Right lobe of liver (tissue), 6 donors: Measurements from ENCODE around the gene KIRREL3. TPM values are rescaled to one million over a fixed set of nuclear protein-coding genes. Genes with fewer than 3 reads are reported as not detected.
"Not testable (repeated sequence)": the region's sequence is repeated elsewhere in the genome, so short reads cannot be mapped to it uniquely, and the experiment has no call there.

ENCODE experiments used
- ATAC-seq, 4 donors: fragments of 200-7000 bp; cut with Tn5 transposase; one replicate each; pipeline ENCODE4 v1.9.1; 2020; ENCODE audit warnings: mild to moderate bottlenecking in 4 of 4, moderate library complexity in 4 of 4
- DNase-seq, 3 donors: peaks; one replicate each; pipeline ENCODE4 v3.0.0-alpha.2; 2020
- H3K27ac ChIP-seq, 3 donors: fragments of 200-600 bp; one replicate each; pipeline ENCODE4 v1.8.0; 2022
- H3K27me3 ChIP-seq, 2 donors: fragments of 200-600 bp; one replicate each; pipeline ENCODE4 v1.8.0; 2022
- H3K36me3 ChIP-seq, 4 donors: fragments of 200-600 bp; sonication (generic) in 1 of 4; one replicate each; pipeline versions ENCODE4 v1.5.1 to v1.8.0; 2017 to 2022; ENCODE audit warnings: control low read depth in 1 of 4
- H3K4me1 ChIP-seq, 4 donors: fragments of 200-600 bp; sonication (generic) in 1 of 4; one replicate each; pipeline versions ENCODE4 v1.5.1 to v1.8.0; 2017 to 2022; ENCODE audit warnings: control low read depth in 1 of 4
- H3K4me3 ChIP-seq, 3 donors: fragments of 200-600 bp; one replicate each; pipeline ENCODE4 v1.8.0; 2022
- H3K9me3 ChIP-seq, 4 donors: fragments of 200-600 bp; sonication (generic) in 1 of 4; one replicate each; pipeline versions ENCODE4 v1.5.1 to v1.8.0; 2017 to 2022; ENCODE audit warnings: control low read depth in 1 of 4
- CTCF ChIP-seq, 4 donors: fragments of 200-600 bp in 3 of 4; fragments of 450-650 bp in 1 of 4; IDR thresholded peaks; one replicate each; pipeline versions ENCODE4 v1.5.1 to v1.8.0; 2016 to 2022; ENCODE audit warnings: antibody characterized with exemption in 4 of 4, mild to moderate bottlenecking in 2 of 4
- POLR2A ChIP-seq: fragments of 450-650 bp; IDR thresholded peaks from one replicate; pipeline ENCODE4 v1.6.1; 2017; ENCODE audit warnings: antibody characterized with exemption, mild to moderate bottlenecking
- WGBS: methylation state at CpG from one replicate; pipeline ENCODE4 v1.1.6; 2018; ENCODE audit warnings: low coverage, low lambda C conversion rate; ENCODE audit not compliant: insufficient coverage; ENCODE audit errors: missing lambda C conversion rate; 5-methylcytosine and 5-hydroxymethylcytosine counted together
- intact Hi-C, 2 donors: fragments of 100-400 bp; cut with DNase I; formaldehyde crosslinking; loops; one replicate each; pipeline versions ENCODE4 v1.11.2 to v1.14.1; 2022
- total RNA-seq, 6 experiments: library from RNA; depleted of rRNA in 2 of 6; stranded (reverse); fragments of >200 nt in 2 of 6; fragmentation: NEBNext Ultra II Directional in 3 of 6; extraction: Animal tissue kit (Norgen Biotek cat#: 25700) in 3 of 6; gene quantifications; one replicate each; pipeline versions ENCODE4 v1.1.0 to v1.2.4, GENCODE V29; 2016 to 2023
- donor health status: DM: no; HTN: yes; CAD: no.
- donor health status: DM: no; HTN: no; CAD: no.
- donor health status: DM: no; HTN: no; CAD: no.
- donor health status: DM: no; HTN: yes; CAD: no.
- donor health status: DM: no; HTN: yes; CAD: no.

KIRREL3 gene
- total RNA-seq, 6 experiments from 2014 or later, result not detected

GRCh38 chr11:126956635-126957034 lies 43.9 kb downstream of the KIRREL3 start:
- Histone ChIP-seq H3K27me3 (no peaks in the 10 kb centered on the region), H3K27ac (no peak overlapping the region), H3K4me1 (no peaks in the 10 kb centered on the region), H3K36me3 (no peaks in the 10 kb centered on the region), H3K9me3 (no peaks in the 10 kb centered on the region), H3K4me3 (no peak overlapping the region)
- intact Hi-C loops, result no loop called here
- DNase-seq (no peak), ATAC-seq (no peak)
- WGBS, result 65% methylated on average over 4 of the region's 10 CpGs
- TF ChIP-seq POLR2A (no peak), CTCF (IDR thresholded peaks at IDR 0.05) (no peak)

GRCh38 chr11:126952533-126952932 lies 48.0 kb downstream of the KIRREL3 start:
- ATAC-seq, H3K4me1 ChIP-seq, H3K9me3 ChIP-seq, H3K36me3 ChIP-seq, H3K27ac ChIP-seq, H3K27me3 ChIP-seq, DNase-seq, intact Hi-C loops, H3K4me3 ChIP-seq: not testable (repeated sequence)
- WGBS, result 73% methylated on average over 2 of the region's 2 CpGs

DNA sequence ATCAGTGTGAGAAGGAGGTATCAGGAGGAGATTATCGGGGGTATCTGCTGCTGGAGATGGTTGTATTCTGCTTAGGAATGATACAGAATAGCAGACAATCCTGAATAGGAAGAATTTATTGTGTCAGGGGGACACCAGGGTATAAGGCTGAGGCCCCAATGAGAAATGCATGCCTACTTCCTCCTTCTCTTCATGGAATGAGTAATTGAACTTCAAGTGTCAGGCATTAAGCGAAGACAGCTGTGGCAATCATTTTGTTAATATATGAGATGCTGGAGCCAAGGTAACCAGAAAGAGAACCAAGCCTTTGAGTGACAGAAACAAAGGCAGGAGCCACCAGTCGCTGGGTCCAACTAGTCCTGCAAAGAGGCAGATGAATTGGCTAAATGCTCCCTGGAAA lies 49.1 kb downstream of the KIRREL3 start:
- DNase-seq, result no peak

GRCh38 chr11:126949066-126949891 lies 51.3 kb downstream of the KIRREL3 start:
- TF ChIP-seq CTCF (IDR thresholded peaks at IDR 0.05) (no peak), POLR2A (no peak)
- 62% methylated on average over 6 of the region's 6 CpGs for WGBS
- Histone ChIP-seq H3K9me3 (no peaks in the 10 kb centered on the region), H3K4me1 (no peaks in the 10 kb centered on the region), H3K36me3 (no peaks in the 10 kb centered on the region), H3K27me3 (no peaks in the 10 kb centered on the region), H3K4me3 (no peak overlapping the region), H3K27ac (no peak overlapping the region)
- ATAC-seq, result no peak
- no peak for DNase-seq
- intact Hi-C loops, result no loop called here

More for the DNA sequence above, 49.1 kb downstream of the KIRREL3 start:
- intact Hi-C loops, result no loop called here
- no peak for TF ChIP-seq CTCF (IDR thresholded peaks at IDR 0.05)
- no peak for TF ChIP-seq POLR2A
- 63% methylated on average over 3 of the region's 3 CpGs for WGBS
- Histone ChIP-seq H3K27ac (no peak overlapping the region), H3K4me1 (no peaks in the 10 kb centered on the region), H3K27me3 (no peaks in the 10 kb centered on the region), H3K9me3 (no peaks in the 10 kb centered on the region), H3K4me3 (no peak overlapping the region), H3K36me3 (no peaks in the 10 kb centered on the region)
- ATAC-seq, result no peak

GRCh38 chr11:126948563-126948962 lies 52.0 kb downstream of the KIRREL3 start:
- H3K4me1 ChIP-seq, result no peaks in the 10 kb centered on the region
- H3K27ac ChIP-seq, result no peak overlapping the region
- H3K9me3 ChIP-seq, result no peaks in the 10 kb centered on the region
- WGBS, result 40% methylated on average over 1 of the region's 1 CpG
- ATAC-seq (no peak), DNase-seq (no peak)
- no peak overlapping the region for H3K4me3 ChIP-seq
- H3K36me3 ChIP-seq, result no peaks in the 10 kb centered on the region
- no peak for TF ChIP-seq POLR2A
- TF ChIP-seq CTCF (IDR thresholded peaks at IDR 0.05), result no peak
- no peaks in the 10 kb centered on the region for H3K27me3 ChIP-seq
- intact Hi-C loops, result no loop called here
